Tibial nerve (tissue), 4 donors: ENCODE measurements around the gene MATR3.

Experiments
- CTCF ChIP-seq, 5 experiments: fragments of 200-600 bp in 3 of 5; fragments of 450-650 bp in 2 of 5; sonication (generic) in 3 of 5; IDR thresholded peaks; one replicate each; pipeline ENCODE4 v1.5.1; 2016 to 2019; ENCODE audit warnings: antibody characterized with exemption in 5 of 5, mild to moderate bottlenecking in 3 of 5, moderate library complexity in 2 of 5
- EP300 ChIP-seq, 2 donors: sonication (generic); formaldehyde crosslinking; IDR thresholded peaks; one replicate each; pipeline ENCODE4 v1.6.1; 2017; ENCODE audit warnings: antibody characterized with exemption in 2 of 2, mild to moderate bottlenecking in 1 of 2

GRCh38 chr5:139299486-139299885 is 5.9 kb downstream of the MATR3 start:
- no peak for TF ChIP-seq EP300 (IDR thresholded peaks at IDR 0.05)
- TF ChIP-seq CTCF (IDR thresholded peaks at IDR 0.05): no peak
